ENCODE measurements around the gene METTL9. TPM values are rescaled to one million over a fixed set of nuclear protein-coding genes. Genes with fewer than 3 reads are reported as not detected.
A peak's percentile ranks its signal among the peaks of the same experiment; 100 is the strongest.

METTL9 gene
- total and polyA plus RNA-seq, 2 of the 13 experiments (the other 11 are each of a cell fraction or from before 2014, with no cell fraction given): 123 to 204 TPM

DNA sequence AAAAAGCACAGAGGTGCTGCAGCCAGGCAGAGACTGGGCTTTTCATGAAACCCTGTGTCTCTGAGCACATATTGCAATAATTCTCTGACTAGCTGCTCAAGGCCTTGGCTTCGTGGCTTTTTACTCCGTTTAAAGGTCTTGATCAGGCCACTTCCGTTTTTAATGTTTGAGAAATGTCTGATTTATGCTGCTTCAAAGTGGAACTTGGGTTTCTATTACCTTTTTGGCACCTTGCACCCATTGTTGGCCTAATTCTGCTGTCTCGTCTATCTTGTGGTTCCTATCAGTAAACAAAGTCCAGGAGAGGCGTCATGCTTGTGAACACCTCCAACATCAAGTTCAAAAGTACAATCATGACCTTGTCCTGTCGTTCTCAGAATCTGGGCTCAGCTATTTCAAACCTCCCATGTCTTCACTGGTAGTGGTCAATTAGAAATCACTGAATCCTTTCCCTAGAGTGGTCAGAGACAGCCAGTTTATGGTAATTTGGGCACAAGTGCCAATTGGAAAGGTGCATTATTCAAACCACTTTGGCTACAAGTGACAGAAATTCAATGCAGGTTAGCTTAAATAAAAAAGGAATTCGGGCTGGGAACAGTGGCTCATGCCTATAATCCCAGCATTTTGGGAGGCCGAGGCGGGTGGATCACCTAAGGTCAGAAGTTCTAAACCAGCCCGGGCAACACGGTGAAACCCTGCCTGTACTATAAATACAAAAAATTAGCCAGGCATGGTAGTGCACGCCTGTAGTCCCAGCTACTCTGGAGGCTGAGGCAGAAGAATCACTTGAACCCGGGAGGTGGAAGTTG, 33.3 kb upstream of the METTL9 start (continued):
- no peak; the same call in 1 of the 2 replicates for TF ChIP-seq FOSL1 (CRISPR knock-in tag; IDR thresholded peaks at IDR 0.05; ENCODE audit: borderline replicate concordance)
- peak; percentile 97 for TF ChIP-seq RXRB (CRISPR knock-in tag; IDR thresholded peaks at IDR 0.05; ENCODE audit: borderline replicate concordance)
- TF ChIP-seq, protein P1, sequence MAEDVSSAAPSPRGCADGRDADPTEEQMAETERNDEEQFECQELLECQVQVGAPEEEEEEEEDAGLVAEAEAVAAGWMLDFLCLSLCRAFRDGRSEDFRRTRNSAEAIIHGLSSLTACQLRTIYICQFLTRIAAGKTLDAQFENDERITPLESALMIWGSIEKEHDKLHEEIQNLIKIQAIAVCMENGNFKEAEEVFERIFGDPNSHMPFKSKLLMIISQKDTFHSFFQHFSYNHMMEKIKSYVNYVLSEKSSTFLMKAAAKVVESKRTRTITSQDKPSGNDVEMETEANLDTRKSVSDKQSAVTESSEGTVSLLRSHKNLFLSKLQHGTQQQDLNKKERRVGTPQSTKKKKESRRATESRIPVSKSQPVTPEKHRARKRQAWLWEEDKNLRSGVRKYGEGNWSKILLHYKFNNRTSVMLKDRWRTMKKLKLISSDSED (CRISPR knock-in tag; IDR thresholded peaks at IDR 0.05): no peak
- TF ChIP-seq JUNB (CRISPR knock-in tag; IDR thresholded peaks at IDR 0.05; ENCODE audit: borderline replicate concordance): peak; percentile 20; the same call in 1 of the 2 replicates
- TF ChIP-seq ZNF263 (CRISPR knock-in tag; IDR thresholded peaks at IDR 0.05): no peak
- no peak for TF ChIP-seq ZNF260 (CRISPR knock-in tag; IDR thresholded peaks at IDR 0.05; ENCODE audit: borderline replicate concordance, low read depth)
- peak; percentile 100 for TF ChIP-seq RARA (CRISPR knock-in tag; IDR thresholded peaks at IDR 0.05)
- no peak for TF ChIP-seq ZNF136 (CRISPR knock-in tag; IDR thresholded peaks at IDR 0.05; ENCODE audit: low read depth)
- no peak; the same call in 1 of the 2 replicates for TF ChIP-seq ZNF44 (CRISPR knock-in tag; IDR thresholded peaks at IDR 0.05)
- TF ChIP-seq, protein P2, sequence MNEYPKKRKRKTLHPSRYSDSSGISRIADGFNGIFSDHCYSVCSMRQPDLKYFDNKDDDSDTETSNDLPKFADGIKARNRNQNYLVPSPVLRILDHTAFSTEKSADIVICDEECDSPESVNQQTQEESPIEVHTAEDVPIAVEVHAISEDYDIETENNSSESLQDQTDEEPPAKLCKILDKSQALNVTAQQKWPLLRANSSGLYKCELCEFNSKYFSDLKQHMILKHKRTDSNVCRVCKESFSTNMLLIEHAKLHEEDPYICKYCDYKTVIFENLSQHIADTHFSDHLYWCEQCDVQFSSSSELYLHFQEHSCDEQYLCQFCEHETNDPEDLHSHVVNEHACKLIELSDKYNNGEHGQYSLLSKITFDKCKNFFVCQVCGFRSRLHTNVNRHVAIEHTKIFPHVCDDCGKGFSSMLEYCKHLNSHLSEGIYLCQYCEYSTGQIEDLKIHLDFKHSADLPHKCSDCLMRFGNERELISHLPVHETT (CRISPR knock-in tag; conservative IDR thresholded peaks at IDR 0.05): no peak; the same call in 1 of the 2 replicates
- no peak for TF ChIP-seq NFYB (CRISPR knock-in tag; IDR thresholded peaks at IDR 0.05)
- TF ChIP-seq KLF12 (CRISPR knock-in tag; IDR thresholded peaks at IDR 0.05; ENCODE audit: borderline replicate concordance): peak; percentile 78; the same call in 1 of the 2 replicates
- TF ChIP-seq, protein P3, sequence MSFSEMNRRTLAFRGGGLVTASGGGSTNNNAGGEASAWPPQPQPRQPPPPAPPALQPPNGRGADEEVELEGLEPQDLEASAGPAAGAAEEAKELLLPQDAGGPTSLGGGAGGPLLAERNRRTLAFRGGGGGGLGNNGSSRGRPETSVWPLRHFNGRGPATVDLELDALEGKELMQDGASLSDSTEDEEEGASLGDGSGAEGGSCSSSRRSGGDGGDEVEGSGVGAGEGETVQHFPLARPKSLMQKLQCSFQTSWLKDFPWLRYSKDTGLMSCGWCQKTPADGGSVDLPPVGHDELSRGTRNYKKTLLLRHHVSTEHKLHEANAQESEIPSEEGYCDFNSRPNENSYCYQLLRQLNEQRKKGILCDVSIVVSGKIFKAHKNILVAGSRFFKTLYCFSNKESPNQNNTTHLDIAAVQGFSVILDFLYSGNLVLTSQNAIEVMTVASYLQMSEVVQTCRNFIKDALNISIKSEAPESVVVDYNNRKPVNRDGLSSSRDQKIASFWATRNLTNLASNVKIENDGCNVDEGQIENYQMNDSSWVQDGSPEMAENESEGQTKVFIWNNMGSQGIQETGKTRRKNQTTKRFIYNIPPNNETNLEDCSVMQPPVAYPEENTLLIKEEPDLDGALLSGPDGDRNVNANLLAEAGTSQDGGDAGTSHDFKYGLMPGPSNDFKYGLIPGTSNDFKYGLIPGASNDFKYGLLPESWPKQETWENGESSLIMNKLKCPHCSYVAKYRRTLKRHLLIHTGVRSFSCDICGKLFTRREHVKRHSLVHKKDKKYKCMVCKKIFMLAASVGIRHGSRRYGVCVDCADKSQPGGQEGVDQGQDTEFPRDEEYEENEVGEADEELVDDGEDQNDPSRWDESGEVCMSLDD (CRISPR knock-in tag; IDR thresholded peaks at IDR 0.05; ENCODE audit: borderline replicate concordance): no peak
- no peak for TF ChIP-seq ZNF24 (IDR thresholded peaks at IDR 0.05)
- TF ChIP-seq, protein P4, sequence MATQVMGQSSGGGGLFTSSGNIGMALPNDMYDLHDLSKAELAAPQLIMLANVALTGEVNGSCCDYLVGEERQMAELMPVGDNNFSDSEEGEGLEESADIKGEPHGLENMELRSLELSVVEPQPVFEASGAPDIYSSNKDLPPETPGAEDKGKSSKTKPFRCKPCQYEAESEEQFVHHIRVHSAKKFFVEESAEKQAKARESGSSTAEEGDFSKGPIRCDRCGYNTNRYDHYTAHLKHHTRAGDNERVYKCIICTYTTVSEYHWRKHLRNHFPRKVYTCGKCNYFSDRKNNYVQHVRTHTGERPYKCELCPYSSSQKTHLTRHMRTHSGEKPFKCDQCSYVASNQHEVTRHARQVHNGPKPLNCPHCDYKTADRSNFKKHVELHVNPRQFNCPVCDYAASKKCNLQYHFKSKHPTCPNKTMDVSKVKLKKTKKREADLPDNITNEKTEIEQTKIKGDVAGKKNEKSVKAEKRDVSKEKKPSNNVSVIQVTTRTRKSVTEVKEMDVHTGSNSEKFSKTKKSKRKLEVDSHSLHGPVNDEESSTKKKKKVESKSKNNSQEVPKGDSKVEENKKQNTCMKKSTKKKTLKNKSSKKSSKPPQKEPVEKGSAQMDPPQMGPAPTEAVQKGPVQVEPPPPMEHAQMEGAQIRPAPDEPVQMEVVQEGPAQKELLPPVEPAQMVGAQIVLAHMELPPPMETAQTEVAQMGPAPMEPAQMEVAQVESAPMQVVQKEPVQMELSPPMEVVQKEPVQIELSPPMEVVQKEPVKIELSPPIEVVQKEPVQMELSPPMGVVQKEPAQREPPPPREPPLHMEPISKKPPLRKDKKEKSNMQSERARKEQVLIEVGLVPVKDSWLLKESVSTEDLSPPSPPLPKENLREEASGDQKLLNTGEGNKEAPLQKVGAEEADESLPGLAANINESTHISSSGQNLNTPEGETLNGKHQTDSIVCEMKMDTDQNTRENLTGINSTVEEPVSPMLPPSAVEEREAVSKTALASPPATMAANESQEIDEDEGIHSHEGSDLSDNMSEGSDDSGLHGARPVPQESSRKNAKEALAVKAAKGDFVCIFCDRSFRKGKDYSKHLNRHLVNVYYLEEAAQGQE (IDR thresholded peaks at IDR 0.05; ENCODE audit: borderline replicate concordance in 1 of 2, low read depth in 1 of 2, low read length in 2 of 2): peak in 1 of 2 experiments; percentile 83; a peak in 1 of 4 replicates
- TF ChIP-seq ZNF674 (CRISPR knock-in tag; IDR thresholded peaks at IDR 0.05; ENCODE audit: low read depth): no peak
- no peak for TF ChIP-seq ZSCAN21 (CRISPR knock-in tag; IDR thresholded peaks at IDR 0.05; ENCODE audit: borderline replicate concordance)
- TF ChIP-seq NAIF1 (CRISPR knock-in tag; IDR thresholded peaks at IDR 0.05; ENCODE audit: borderline replicate concordance): no peak
- no peak for TF ChIP-seq ZNF207 (IDR thresholded peaks at IDR 0.05; ENCODE audit: borderline replicate concordance)
- TF ChIP-seq RFX1 (IDR thresholded peaks at IDR 0.05): no peak

All from HepG2 (cell line).